IPS-20b (cell line): ENCODE results near the gene NACAD.

Experiments
- H3K27ac ChIP-seq: one replicate; pipeline ENCODE4 v1.5.1; 2013; ENCODE audit warnings: low read length
- H3K27me3 ChIP-seq: 2 replicates; pipeline ENCODE4 v1.6.1; 2013; ENCODE audit warnings: mild to moderate bottlenecking, low read length, inconsistent platforms; ENCODE audit not compliant: insufficient read depth
- H3K36me3 ChIP-seq: 2 replicates; pipeline ENCODE4 v1.6.1; 2013; ENCODE audit warnings: low read depth, mild to moderate bottlenecking, inconsistent platforms, low read length, moderate library complexity; ENCODE audit not compliant: insufficient read depth
- H3K4me1 ChIP-seq: 2 replicates; pipeline ENCODE4 v1.6.1; 2013; ENCODE audit warnings: mild to moderate bottlenecking, control low read depth, inconsistent platforms, low read length, moderate library complexity; ENCODE audit not compliant: insufficient read depth
- H3K4me3 ChIP-seq: 2 replicates; pipeline ENCODE4 v1.5.1; 2013; ENCODE audit warnings: mild to moderate bottlenecking, low read length, inconsistent platforms
- H3K9ac ChIP-seq: 2 replicates; pipeline ENCODE4 v1.6.1; 2013; ENCODE audit warnings: low read depth, mild to moderate bottlenecking, inconsistent platforms, low read length, moderate library complexity
- H3K9me3 ChIP-seq: 2 replicates; pipeline ENCODE4 v1.6.1; 2013; ENCODE audit warnings: mild to moderate bottlenecking, low read depth, low read length, inconsistent platforms; ENCODE audit not compliant: insufficient read depth

The NACAD gene

DNA sequence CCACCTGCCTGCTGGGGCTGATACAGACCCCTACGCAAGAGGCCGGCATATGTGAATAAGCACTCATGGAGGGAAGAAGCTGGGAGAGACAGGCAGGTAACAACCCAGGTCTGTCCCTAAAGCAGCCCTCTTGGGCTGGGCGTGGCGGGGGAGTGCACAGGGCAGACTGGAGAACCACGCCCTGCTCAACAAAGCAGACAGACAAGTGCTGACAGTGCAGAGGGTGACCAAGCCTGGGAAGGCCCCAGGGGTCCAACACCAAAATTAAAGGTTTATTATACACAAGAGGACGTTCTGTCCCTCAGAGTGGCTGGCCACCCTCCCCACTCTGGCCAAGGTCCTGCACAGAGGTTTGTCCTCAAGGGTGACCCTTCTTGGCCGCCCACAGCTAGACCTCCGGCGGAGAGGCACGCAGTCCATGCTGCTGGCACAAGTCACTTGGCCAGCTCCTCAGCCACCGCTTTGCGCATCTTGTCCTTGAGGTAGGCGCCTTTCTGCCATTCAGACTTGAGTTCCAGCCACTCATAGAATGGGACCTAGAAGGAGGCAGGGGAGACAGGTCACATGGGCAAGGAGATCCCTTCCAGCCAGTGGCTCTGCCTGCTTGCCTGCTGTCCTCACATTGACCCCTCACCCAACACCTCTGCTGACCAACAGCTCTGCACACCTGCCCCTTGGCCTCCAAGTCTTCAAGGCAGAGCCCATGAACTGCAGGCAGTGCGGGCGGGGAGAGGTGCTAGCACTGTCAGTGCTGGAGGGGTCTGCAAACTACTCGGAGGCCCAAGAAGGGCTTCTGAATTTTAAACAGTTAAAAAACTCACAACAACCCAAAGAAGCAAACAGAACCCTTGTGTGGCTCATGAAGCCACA is 11.4 kb upstream of the NACAD start:
- Histone ChIP-seq H3K4me3 (no peak overlapping the region), H3K4me1 (no peaks in the 10 kb centered on the region), H3K36me3 (peaks cover 70% of the 10 kb centered on the region), H3K27me3 (no peaks in the 10 kb centered on the region), H3K9ac (no peak overlapping the region), H3K9me3 (no peaks in the 10 kb centered on the region), H3K27ac (no peak overlapping the region)

GRCh38 chr7:45098983-45099839 is 10.4 kb upstream of the NACAD start:
- no peaks in the 10 kb centered on the region for H3K27me3 ChIP-seq
- no peaks in the 10 kb centered on the region for H3K4me1 ChIP-seq
- H3K4me3 ChIP-seq = no peak overlapping the region
- peaks cover 61% of the 10 kb centered on the region for H3K36me3 ChIP-seq
- no peak overlapping the region for H3K9ac ChIP-seq
- no peak overlapping the region for H3K27ac ChIP-seq
- no peaks in the 10 kb centered on the region for H3K9me3 ChIP-seq

- H3K27me3 ChIP-seq = peaks cover 12% of the 10 kb centered on the region
- H3K9ac ChIP-seq = 0 out of 2 replicates have a peak overlapping the region, but pooled peaks have one; percentile 12
These were observed 4.1 kb upstream of the NACAD start for GRCh38 chr7:45092931-45093235.

GRCh38 chr7:45092100-45092930 is 3.5 kb upstream of the NACAD start:
- no peaks in the 10 kb centered on the region for H3K9me3 ChIP-seq
- peaks cover 11% of the 10 kb centered on the region for H3K4me1 ChIP-seq
- peak overlapping the region; percentile 31; the same call in 1 of the 2 replicates for H3K4me3 ChIP-seq
- H3K36me3 ChIP-seq = no peaks in the 10 kb centered on the region
- 0 out of 2 replicates have a peak overlapping the region, but pooled peaks have one; percentile 12 for H3K9ac ChIP-seq
- peaks cover 18% of the 10 kb centered on the region for H3K27me3 ChIP-seq
- H3K27ac ChIP-seq = no peak overlapping the region

More at GRCh38 chr7:45092931-45093235, 4.1 kb upstream of the NACAD start:
- Histone ChIP-seq H3K36me3 (no peaks in the 10 kb centered on the region), H3K27ac (no peak overlapping the region), H3K4me1 (peaks cover 11% of the 10 kb centered on the region), H3K4me3 (peak overlapping the region; percentile 31; the same call in 1 of the 2 replicates), H3K9me3 (no peaks in the 10 kb centered on the region)

DNA sequence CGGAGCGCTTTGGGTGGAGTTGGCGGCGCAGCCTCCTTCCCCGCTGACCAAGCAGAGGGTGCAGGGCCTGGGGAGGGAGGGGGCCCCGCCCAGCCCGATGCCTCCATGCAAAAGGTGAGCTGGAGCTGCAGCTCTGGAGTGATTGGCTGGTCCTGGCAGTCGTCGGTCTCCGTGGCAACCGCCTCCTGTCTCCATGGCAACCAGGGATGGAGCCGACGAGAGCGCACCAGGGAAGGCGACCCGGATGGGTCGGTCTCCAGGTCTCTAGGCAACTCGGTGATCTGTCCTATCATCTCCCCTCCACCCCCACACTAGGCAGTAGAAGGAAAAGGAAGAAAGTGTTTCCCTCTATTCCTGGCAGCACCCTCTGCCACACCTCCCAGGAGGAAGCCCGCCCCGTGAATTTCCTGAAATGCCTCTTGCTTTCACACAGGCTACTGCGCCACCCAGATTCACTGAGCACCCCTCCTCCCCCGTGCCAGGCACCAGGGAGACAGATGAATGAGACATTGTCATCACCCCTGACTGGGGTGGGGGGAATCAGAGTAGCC is 647 bp upstream of the NACAD start:
- peak overlapping the region; percentile 71 for H3K4me3 ChIP-seq
- peaks cover 20% of the 10 kb centered on the region for H3K27me3 ChIP-seq
- no peaks in the 10 kb centered on the region for H3K36me3 ChIP-seq
- H3K9ac ChIP-seq = no peak overlapping the region
- peaks cover 11% of the 10 kb centered on the region for H3K4me1 ChIP-seq
- no peaks in the 10 kb centered on the region for H3K9me3 ChIP-seq
- H3K27ac ChIP-seq = no peak overlapping the region

- no peaks in the 10 kb centered on the region for H3K36me3 ChIP-seq
- no peaks in the 10 kb centered on the region for H3K9me3 ChIP-seq
- H3K27me3 ChIP-seq = peaks cover 20% of the 10 kb centered on the region
- H3K4me3 ChIP-seq = peak overlapping the region; percentile 71; the same call in 1 of the 2 replicates
- H3K9ac ChIP-seq = no peak overlapping the region
- H3K4me1 ChIP-seq = peaks cover 11% of the 10 kb centered on the region
- H3K27ac ChIP-seq = no peak overlapping the region
These were observed 545 bp downstream of the NACAD start for GRCh38 chr7:45088146-45088701.

GRCh38 chr7:45087301-45088145 is 1.2 kb downstream of the NACAD start:
- H3K27me3 ChIP-seq = peaks cover 20% of the 10 kb centered on the region
- H3K27ac ChIP-seq = no peak overlapping the region
- peaks cover 6% of the 10 kb centered on the region for H3K4me1 ChIP-seq
- H3K4me3 ChIP-seq = peak overlapping the region; percentile 71; the same call in 1 of the 2 replicates
- H3K9ac ChIP-seq = no peak overlapping the region
- no peaks in the 10 kb centered on the region for H3K36me3 ChIP-seq
- no peaks in the 10 kb centered on the region for H3K9me3 ChIP-seq

DNA sequence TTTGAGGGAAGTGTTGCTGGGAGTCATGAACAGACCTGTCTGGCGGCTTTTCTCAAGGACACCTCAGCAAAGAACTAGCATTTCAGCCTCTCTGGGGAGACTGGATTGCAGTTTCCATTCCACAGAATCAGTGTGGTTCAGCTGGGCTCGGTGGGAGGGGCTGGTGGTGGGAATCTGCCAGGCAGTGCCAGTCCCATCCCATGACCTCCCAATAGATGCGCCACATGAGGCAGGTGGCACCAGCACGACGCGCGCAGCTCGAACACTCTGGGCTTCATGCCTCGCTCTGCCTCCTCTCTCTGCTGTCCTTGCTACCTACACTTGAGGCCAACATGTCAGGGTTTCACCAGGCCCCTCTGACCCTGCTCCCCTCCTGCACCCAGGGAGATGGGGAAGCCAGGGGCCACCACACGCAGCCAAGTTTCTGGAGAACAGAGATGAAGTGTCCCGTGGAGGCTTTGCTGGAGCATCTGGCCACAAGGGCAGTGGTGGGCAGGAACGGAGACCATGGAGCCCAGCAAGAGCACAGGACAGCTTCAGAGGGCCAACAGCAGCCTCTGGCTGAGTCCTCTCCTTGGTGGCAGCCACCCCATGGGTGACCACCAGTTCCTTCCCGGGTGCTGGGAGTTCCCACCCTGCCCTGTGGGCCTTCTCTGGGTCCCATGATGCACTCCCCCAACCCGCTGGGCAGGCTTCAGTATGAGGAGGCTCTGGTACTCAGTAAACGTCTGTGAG is 2.3 kb downstream of the NACAD start:
- H3K9ac ChIP-seq = no peak overlapping the region
- H3K4me3 ChIP-seq = no peak overlapping the region
- H3K27ac ChIP-seq = no peak overlapping the region
- H3K4me1 ChIP-seq = no peaks in the 10 kb centered on the region
- H3K9me3 ChIP-seq = no peaks in the 10 kb centered on the region
- no peaks in the 10 kb centered on the region for H3K36me3 ChIP-seq
- peaks cover 20% of the 10 kb centered on the region for H3K27me3 ChIP-seq

DNA sequence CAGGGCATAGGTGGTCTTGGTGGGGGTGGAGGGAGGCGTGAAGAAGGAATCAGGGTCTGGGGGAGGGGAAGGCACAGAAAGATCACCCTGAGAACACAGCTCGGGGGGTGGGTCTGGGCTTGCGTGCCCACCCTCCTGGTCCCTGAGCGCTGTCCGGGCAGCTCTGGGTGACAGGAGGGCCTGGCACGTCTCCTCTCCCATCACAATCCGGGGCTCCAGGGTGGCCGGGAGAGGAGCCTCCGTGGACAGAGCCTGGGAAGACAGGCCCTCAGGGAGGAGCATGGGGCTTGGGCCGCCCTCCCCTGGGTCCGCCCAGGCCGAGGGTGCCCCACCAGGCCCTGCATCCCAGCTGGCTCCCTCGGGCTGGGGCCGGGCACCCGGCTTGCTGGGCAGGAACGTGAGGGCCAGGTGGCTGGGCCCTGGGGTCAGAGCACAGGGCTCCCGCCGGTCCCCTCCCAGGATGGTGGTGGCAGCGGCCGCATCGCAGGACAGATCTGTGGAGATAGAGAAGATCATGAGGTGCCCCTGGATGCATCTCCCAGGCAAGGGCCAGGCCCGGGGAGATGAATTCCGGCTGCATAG is 3.1 kb downstream of the NACAD start:
- Histone ChIP-seq H3K27me3 (peaks cover 20% of the 10 kb centered on the region), H3K4me1 (no peaks in the 10 kb centered on the region), H3K4me3 (no peak overlapping the region), H3K9ac (no peak overlapping the region), H3K27ac (no peak overlapping the region), H3K9me3 (no peaks in the 10 kb centered on the region), H3K36me3 (no peaks in the 10 kb centered on the region)
